MV-4-11 (cell line): ENCODE measurements around the gene CAP2.
"Not testable (repeated sequence)": the region's sequence is repeated elsewhere in the genome, so short reads cannot be mapped to it uniquely, and the experiment has no call there.

Source experiments
- DNase-seq: peaks from one replicate; lab custom pipeline; 2025; lab: John Stamatoyannopoulos, UW

Gene CAP2

DNA sequence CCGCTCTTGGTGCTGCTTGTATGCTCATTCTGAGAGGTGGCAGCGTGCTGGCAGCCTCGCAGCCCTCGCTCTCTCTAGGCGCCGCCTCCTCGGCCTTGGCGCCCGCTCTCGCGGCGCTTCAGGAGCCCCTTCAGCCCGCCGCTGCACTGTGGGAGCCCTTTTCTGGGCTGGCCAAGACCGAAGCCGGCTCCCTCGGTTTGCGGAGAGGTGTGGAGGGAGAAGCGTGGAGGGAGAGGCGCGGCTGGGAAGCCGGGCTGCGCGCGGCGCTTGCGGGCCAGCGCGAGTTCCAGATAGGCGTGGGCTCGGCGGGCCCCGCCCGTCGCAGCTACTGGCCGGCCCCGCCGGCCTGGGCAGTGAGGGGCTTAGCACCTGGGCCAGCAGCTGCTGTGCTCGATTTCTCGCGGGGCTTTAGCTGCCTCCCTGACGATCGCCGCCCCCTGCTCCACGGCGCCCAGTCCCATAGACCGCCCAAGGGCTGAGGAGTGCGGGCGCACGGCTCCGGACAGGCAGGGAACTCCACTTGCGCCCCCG is 187.2 kb downstream of the CAP2 start:
- no peak for DNase-seq

DNA sequence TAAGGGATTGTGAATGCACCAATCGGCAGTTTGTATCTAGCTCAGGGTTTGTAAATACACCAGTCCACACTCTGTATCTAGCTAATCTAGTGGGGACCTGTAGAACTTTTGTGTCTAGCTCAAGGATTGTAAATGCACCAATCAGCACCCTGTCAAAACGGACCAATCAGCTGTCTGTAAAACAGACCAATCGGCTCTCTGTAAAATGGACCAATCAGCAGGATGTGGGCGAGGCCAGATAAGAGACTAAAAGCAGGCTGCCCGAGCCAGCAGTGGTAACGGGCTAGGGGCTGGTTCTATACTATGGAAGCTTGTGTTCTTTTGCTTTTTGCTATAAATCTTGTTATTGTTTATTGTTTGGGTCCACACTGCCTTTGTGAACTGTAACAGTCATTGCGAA is 187.9 kb downstream of the CAP2 start:
- not testable (repeated sequence) for DNase-seq

DNA sequence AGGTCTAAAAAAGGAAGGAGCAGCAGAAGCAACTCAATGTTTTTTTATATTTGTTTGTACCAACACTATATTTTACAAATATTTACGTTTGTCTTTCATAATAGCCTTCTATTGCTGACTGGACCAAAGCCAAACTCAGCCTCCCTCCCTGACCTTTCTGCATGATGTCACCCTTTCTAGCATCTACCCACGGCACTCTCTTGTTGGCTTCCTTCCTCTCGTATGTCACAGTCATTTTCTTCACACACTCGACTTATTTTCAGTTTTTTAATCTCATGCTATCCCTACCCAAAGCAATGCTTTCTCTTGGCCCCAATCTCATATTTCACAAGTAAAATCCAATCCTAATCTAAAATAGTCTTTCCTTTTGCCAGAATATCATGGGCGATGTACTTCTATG is 190.4 kb downstream of the CAP2 start:
- no peak for DNase-seq

DNA sequence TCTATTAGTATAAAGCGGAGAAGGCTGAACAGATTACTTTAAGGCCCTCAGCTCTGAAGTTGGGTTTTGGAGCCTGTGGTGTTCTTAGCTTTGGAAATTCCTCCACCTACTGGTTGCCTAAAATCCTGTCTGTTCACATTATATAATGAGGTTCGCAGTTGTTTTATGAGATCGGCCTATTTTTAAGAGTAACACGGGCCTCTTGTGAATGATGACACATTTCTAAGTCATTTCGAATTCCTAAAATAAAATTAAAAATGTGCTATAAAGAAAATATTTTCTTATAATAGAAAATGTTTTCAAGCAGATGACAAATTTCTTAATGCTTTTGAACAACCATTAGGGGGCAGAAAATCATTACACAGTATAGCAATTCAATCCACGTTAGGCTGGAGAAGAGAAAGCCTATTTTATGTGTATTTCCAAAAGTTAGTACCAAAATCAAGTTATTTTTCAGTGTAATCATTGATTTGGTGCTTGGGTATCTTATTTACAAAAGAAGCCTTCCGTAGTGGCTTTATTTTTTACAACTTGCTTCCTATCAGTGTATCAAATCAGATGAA is 190.9 kb downstream of the CAP2 start:
- DNase-seq: peak; percentile 68

DNA sequence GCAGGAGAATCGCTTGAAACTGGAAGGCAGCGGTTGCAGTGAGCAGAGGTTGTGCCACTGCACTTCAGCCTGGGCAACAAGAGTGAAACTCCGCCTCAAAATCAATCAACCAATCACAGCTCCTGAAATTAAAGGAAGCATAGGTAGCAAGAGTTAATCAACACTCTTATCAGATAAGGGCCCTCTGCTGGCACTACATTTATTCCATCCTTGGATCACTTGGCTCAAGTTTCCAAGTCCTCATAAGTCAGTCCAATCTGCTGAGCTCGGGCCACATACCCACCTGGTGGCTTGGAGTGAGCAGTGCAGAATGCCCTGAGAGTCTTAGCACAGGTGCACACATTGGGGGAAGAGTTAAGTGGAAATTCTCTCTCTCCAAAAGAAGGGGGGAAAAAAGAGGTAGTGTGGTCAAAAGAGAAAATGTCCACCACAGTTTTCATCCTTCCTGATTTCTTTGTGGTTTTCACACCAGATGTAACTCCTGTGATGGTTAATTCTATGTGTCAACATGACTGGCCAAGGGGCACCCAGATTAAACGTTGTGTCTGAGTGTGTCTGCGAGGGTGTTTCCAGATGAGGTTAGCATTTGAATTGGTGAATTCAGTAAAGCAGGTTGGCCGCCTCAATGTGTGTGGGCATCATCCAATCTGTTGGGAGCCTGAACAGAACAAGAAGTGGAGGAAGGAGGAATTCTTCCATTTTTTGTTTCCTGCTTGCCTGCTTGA is 192.5 kb downstream of the CAP2 start:
- DNase-seq: peak; percentile 51

DNA sequence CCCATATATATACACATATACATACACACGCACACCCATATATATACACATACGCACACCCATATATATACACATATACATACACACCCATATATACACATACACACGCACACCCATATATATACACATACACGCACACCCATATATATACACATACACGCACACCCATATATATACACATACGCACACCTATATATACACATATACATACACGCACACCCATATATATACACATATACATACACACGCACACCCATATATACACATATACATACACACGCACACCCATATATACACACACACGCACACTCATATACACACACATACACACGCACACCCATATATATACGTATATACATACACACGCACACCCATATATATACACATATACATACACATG is 193.2 kb downstream of the CAP2 start:
- DNase-seq: not testable (repeated sequence)

DNA sequence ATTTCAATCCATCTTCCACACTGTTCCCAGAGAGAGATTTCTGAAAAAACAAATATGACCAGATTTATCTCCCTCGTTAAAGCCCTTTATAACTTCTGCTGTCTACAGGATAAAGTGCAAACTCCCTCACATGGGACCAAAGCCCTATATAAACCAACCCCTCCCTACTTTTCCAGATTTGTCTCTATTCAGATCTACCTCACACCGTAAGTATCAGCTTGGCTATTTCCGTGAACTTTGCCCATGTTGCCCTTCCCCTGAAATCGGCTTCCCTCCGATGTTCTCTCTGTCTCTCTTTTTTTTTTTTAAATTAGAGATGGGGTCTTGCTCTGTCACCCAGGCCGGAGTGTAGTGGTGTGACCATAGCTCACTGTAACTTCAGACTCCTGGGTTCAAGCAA is 194.6 kb downstream of the CAP2 start:
- no peak for DNase-seq

DNA sequence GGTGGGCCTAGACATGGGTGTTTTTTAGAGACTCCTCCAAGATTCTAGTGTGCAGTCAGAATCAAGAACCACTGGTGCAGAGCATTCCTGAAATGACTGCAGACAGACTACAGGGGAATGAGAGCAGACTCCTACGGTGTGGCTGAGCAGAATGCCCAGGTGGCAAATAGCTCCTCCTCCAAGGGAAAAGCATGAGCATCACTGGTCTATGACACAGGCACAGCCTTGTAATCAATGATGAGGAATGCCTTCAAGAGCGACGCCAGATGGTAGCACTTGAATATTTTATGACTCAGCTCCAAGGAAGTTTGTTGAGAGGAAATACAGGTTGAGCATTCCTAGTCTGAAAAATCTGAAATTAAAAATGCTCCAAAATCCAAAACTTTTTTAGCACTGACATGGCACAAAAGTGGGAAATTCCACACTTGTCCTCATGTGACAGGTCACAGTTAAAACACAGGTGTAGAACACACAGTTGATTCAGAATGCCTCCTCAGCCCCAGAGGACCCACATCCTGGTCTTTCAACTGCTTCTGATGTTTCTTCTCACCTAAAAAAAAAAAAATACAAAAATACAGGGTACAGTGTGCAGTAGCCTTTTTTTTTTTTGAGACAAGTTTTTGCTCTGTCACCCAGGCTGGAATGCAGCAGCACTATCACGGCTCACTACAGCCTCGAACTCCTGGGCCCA is 196.2 kb downstream of the CAP2 start:
- no peak for DNase-seq

DNA sequence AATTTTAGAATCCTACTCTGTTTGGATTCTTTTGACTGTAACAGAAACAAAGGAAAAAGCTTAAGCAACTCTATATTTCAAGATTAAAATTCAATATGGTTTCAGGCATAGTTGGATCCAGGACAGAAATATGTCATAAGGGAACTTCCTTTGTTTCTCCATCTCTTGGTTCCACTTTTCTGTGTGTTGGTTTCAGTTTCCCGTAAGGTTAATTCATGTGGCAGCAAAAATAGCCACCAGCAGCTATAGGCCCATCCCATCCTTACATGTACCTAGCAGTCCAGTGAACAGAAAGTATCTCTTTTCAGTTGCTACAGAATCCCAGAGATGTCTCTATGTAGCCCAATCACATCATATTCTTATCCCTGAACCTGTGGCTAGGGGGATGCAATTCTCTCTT is 197.9 kb downstream of the CAP2 start:
- DNase-seq: peak; percentile 76

DNA sequence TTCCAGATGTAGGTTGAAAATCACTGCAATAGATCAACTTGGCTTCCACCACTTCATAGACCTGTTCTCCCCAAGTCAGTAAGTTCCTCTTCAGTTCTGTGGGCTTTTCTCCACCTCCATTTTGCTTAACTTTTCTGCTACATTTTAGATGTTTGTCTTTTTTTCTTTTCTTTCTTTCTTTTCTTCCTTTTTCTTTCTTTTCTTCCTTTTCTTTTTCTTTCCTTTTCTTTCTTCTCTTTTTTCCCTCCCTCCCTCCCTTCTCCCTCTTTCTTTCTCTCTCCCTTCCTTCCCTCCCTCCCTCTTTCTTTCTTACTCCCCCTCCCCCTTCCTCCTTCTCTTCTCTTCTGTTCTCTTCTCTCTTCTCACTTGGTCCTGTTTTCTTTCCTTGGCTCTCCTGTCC is 199.9 kb downstream of the CAP2 start:
- no peak for DNase-seq

DNA sequence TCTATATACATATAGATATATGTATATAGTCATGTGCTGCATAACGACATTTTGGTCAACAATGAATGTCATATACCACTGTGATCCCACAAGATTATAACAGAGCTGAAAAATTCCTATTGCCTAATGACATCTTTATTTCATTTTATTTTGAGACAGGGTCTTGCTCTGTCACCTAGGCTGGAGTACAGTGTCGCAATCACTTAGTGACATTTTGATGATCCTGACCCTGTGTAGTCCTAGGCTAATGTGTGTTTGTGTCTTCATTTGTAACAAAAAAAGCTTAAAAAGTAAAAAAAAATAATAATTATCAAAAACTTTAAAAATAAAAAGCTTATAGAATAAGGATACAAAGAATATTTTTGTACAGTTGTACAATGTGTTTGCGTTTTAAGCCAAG is 202.7 kb downstream of the CAP2 start:
- DNase-seq: no peak

DNA sequence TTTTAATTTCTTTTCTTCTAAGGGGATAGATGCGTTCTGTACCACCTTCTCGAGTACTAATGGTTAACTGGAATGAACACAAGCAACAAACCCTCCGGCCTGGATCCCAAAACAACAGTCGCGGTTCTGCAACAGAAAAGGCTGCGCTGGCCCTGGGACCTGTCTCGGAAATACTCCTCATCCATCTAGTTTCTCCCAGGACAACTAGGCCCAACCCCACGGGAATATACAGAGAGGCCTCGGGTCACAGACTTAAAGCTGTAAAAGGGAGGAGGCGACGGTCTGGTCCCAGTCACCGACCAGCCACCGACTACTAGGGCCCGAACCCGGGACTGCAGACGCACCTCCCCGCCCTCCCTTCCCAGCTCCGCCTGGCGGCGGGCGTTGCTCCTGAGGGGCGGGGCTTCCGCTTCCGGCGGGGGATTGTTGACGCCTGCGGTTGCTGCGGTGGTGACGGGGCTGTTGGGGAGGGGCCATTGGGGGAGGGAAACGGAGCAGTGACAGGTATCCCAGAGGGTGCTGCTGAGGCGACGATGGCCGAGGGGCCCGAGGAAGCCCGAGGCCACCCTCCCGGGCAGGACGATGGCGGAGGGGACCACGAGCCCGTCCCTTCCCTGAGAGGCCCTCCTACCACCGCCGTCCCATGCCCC is 206.6 kb downstream of the CAP2 start, which contains the start of gene FAM8A1:
Gene FAM8A1, plus strand, starts transcription at position 426 of the 650 bp plus-strand sequence. Its CDS starts 108 bp downstream, at position 534.
- peak; percentile 79 for DNase-seq

DNA sequence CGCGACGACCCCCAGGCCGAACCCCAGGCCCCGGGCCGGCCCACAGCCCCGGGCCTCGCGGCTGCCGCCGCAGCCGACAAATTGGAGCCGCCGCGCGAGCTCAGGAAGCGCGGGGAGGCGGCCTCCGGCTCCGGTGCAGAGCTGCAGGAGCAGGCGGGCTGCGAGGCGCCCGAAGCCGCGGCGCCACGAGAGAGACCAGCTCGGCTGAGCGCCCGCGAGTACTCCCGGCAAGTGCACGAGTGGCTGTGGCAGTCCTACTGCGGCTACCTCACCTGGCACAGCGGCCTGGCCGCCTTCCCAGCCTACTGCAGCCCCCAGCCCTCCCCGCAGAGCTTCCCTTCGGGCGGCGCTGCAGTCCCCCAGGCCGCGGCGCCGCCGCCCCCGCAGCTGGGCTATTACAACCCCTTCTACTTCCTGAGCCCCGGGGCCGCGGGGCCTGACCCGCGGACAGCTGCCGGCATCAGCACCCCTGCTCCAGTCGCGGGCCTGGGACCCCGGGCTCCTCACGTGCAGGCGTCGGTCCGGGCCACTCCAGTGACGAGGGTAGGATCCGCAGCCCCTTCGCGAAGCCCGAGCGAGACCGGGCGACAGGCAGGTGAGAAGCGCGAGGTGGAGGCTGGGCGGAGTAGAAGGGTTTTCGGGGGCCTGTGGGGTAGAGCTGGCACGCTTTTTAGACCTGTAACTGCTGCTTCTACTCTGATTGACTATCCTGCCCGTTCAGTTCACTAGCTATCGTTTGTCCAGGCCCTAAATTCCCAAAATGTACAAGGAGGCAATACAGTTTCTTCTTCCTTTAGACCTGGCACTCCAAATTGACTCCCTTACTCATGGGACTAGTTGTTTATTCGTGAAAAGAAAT is 207.4 kb downstream of the CAP2 start:
- no peak for DNase-seq

DNA sequence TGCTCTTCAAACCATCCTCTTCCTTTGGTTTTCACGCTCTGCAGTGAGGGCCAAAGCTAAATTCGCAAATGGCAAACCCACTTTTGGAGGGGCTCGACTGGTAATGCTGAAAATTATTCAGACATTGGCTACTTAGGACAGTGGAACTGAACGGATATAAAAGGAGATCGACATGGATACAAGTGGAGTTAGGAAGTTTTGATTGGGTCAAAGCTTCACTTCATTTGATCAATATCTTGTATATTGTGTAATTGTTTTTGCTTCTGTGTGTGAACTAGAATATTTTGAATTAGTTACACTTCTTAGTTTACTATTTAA is 207.9 kb downstream of the CAP2 start:
- DNase-seq: no peak

DNA sequence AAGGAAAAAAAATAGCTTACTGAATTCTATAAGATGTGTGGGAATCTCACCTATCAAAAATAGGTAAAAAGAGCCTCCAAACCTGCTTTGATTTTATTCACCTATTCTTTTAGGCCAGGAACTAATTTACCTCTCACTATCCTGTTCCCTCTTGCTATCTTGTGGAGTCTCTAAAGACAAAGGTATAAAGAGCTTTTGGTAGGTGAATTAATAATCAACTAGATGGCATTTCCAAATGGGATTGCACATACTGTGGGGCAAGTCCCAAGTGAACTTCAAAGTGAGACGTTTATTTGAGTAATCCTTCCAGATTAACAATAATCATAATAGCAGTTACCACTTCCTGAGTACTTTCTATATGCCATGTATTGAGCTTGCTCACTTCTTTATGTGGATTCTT is 209.5 kb downstream of the CAP2 start:
- no peak for DNase-seq

DNA sequence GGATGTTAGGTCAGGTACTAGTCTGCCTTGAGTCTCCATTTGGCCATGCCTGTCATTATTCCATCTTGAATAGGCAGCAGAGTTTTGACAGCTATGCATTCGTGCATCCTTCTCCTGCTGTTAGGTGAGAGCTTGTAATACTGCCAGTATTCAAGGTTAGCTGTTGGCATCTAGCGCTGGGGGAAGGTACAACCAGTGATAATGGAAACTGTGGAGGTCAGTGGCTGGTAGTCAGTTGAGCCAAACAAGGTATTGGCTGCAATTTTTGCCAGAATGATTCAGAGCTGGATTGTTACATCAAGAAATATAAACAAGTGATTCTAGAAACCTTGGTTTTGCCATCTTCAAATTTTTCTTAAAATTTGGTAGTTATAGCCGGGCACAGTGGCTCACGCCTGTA is 213.2 kb downstream of the CAP2 start:
- no peak for DNase-seq
